K562 (cell line): Measurements from ENCODE around the gene SPCS2. TPM values are rescaled to one million over a fixed set of nuclear protein-coding genes. Genes with fewer than 3 reads are reported as not detected.

ENCODE experiments used
- ATAC-seq: fragments of 200-7000 bp; cut with Tn5 transposase; 3 replicates; pipeline ENCODE4 v1.9.1; 2020; ENCODE audit warnings: moderate library complexity
- BruUV-seq: library from RNA; stranded (reverse); fragments of 400-500 nt; replicated peaks from 2 replicates; lab custom pipeline; 2021; lab: Mats Ljungman, UMichigan
- CTCF ChIA-PET: fragments of 300-600 bp; formaldehyde crosslinking; extraction: SDS; loops from one replicate; lab custom pipeline; 2021; ENCODE audit warnings: low intra/inter-chr PET ratio; lab: Yijun Ruan, JAX
- POLR2A ChIA-PET: fragments of 300-600, 350-650 bp; sonication (Branson Sonifier 250); formaldehyde crosslinking; extraction: SDS; loops from one replicate; lab custom pipeline; 2021; ENCODE audit warnings: antibody characterized with exemption, inconsistent platforms; lab: Yijun Ruan, JAX
- DNase-seq, 4 experiments: peaks; one replicate each; pipeline versions ENCODE4 v3.0.0 to v3.0.0-alpha.2; 2011 to 2018; ENCODE audit warnings: low spot score in 3 of 4, mixed read lengths in 3 of 4; ENCODE audit errors: extremely low read depth in 1 of 4
- FAIRE-seq: peaks from 2 replicates; lab custom pipeline; 2011; peaks lifted over from hg19 to GRCh38; lab: Jason Lieb, UNC
- H2AFZ ChIP-seq: 2 replicates; pipeline ENCODE4 v1.6.0; 2011; ENCODE audit warnings: low read depth, low read length, control low read depth, inconsistent platforms
- H3K27ac ChIP-seq: fragments of 200-600 bp; 3 replicates; pipeline ENCODE4 v1.8.0; 2011; ENCODE audit warnings: low read depth, mild to moderate bottlenecking, control low read depth, inconsistent platforms, low read length, moderate library complexity, mixed read lengths; ENCODE audit errors: extremely low read depth
- H3K27me3 ChIP-seq, 2 experiments: fragments of 300-600 bp in 1 of 2; 2 replicates in 1 of 2; 3 replicates in 1 of 2; pipeline versions ENCODE4 v1.6.0 to v1.8.0; 2011; ENCODE audit warnings: inconsistent platforms in 2 of 2, low read length in 2 of 2, mild to moderate bottlenecking in 1 of 2, mixed read lengths in 1 of 2, moderate library complexity in 1 of 2; ENCODE audit not compliant: control insufficient read depth in 2 of 2, insufficient read depth in 2 of 2
- H3K36me3 ChIP-seq: fragments of 300-600 bp; 3 replicates; pipeline ENCODE4 v1.8.0; 2011; ENCODE audit warnings: mild to moderate bottlenecking, low read length, inconsistent platforms; ENCODE audit not compliant: control insufficient read depth, insufficient read depth
- H3K4me1 ChIP-seq, 2 experiments: fragments of 200-600 bp in 1 of 2; replicated peaks in 1 of 2; 2 replicates in 1 of 2; 3 replicates in 1 of 2; pipeline versions ENCODE4 v1.5.1 to v1.8.0; 2011; ENCODE audit warnings: inconsistent platforms in 2 of 2, low read length in 2 of 2, mild to moderate bottlenecking in 1 of 2, mixed read lengths in 1 of 2, moderate library complexity in 1 of 2; ENCODE audit not compliant: control insufficient read depth in 2 of 2, insufficient read depth in 2 of 2
- H3K4me2 ChIP-seq: 2 replicates; pipeline ENCODE4 v1.6.1; 2011; ENCODE audit warnings: low read length, control low read depth, inconsistent platforms, mixed read lengths; ENCODE audit not compliant: insufficient read depth
- H3K4me3 ChIP-seq: fragments of 200-600 bp; sonication (generic), shearing (Covaris generic); 2 replicates; pipeline ENCODE4 v1.5.1; 2016; ENCODE audit warnings: control low read depth, inconsistent platforms
- H3K79me2 ChIP-seq: fragments of 200-600 bp; 3 replicates; pipeline ENCODE4 v1.8.0; 2011; ENCODE audit warnings: low read length, inconsistent platforms; ENCODE audit not compliant: control insufficient read depth, insufficient read depth
- H3K9ac ChIP-seq, 2 experiments: 2 replicates each; pipeline versions ENCODE4 v1.6.0 to v1.6.1; 2011; ENCODE audit warnings: low read depth in 2 of 2, low read length in 2 of 2, control low read depth in 1 of 2, inconsistent platforms in 1 of 2, mild to moderate bottlenecking in 1 of 2, mixed read lengths in 1 of 2; ENCODE audit not compliant: insufficient read depth in 1 of 2
- H3K9me1 ChIP-seq: one replicate; pipeline ENCODE4 v1.6.0; 2011; ENCODE audit warnings: inconsistent platforms, mild to moderate bottlenecking, low read length, moderate library complexity; ENCODE audit not compliant: control insufficient read depth, insufficient read depth
- H3K9me3 ChIP-seq: replicated peaks from 2 replicates; pipeline ENCODE4 v1.5.1; 2011; ENCODE audit warnings: low read depth, low read length, inconsistent platforms; ENCODE audit not compliant: control insufficient read depth, insufficient read depth
- H4K20me1 ChIP-seq: replicated peaks from 2 replicates; pipeline ENCODE4 v1.6.1; 2011; ENCODE audit warnings: low read length, inconsistent platforms, mixed read lengths; ENCODE audit not compliant: control insufficient read depth, insufficient read depth
- BRF1 ChIP-seq: IDR thresholded peaks from 3 replicates; pipeline ENCODE4 v1.6.1; 2011; ENCODE audit warnings: borderline replicate concordance, mild to moderate bottlenecking; ENCODE audit not compliant: insufficient read length; ENCODE audit errors: extremely low read depth
- CC2D1A ChIP-seq: fragments of 450-650 bp; IDR thresholded peaks from 2 replicates; pipeline ENCODE4 v1.6.1; 2017; ENCODE audit warnings: mild to moderate bottlenecking
- CHD2 ChIP-seq: IDR thresholded peaks from 2 replicates; pipeline ENCODE4 v1.6.1; 2011; ENCODE audit warnings: low read depth, low read length
- CREM ChIP-seq: IDR thresholded peaks from 2 replicates; pipeline ENCODE4 v1.6.1; 2014; ENCODE audit warnings: antibody characterized with exemption, low read depth
- DMBX1 ChIP-seq: fragments of 250-450 bp; sonication (Bioruptor Pico); IDR thresholded peaks from 2 replicates; pipeline ENCODE4 v1.8.0; 2022; ENCODE audit warnings: inconsistent platforms, mild to moderate bottlenecking, moderate library complexity, borderline replicate concordance
- GATAD2B ChIP-seq: fragments of 450-650 bp; IDR thresholded peaks from 2 replicates; pipeline ENCODE4 v1.6.1; 2017; ENCODE audit warnings: mild to moderate bottlenecking, borderline replicate concordance
- HDAC3 ChIP-seq: fragments of 450-650 bp; IDR thresholded peaks from 2 replicates; pipeline ENCODE4 v1.6.1; 2018; ENCODE audit warnings: borderline replicate concordance, mild to moderate bottlenecking, moderate library complexity; ENCODE audit not compliant: partially characterized antibody
- RCOR1 ChIP-seq, 2 experiments: IDR thresholded peaks; 2 replicates each; pipeline ENCODE4 v1.6.1; 2012; ENCODE audit warnings: low read depth in 2 of 2, low read length in 2 of 2, borderline replicate concordance in 1 of 2, improper control_type of control experiment in 1 of 2
- SFPQ ChIP-seq: fragments of 200-400 bp; formaldehyde crosslinking; IDR thresholded peaks from 2 replicates; pipeline ENCODE4 v1.6.1; 2017; ENCODE audit warnings: mild to moderate bottlenecking, low read depth, low read length, moderate library complexity
- SIN3B ChIP-seq: fragments of 450-650 bp; IDR thresholded peaks from 2 replicates; pipeline ENCODE4 v1.6.1; 2017; ENCODE audit warnings: low read depth, mild to moderate bottlenecking, moderate library complexity
- USF1 ChIP-seq: sonication (generic); formaldehyde crosslinking; IDR thresholded peaks from 2 replicates; pipeline ENCODE4 v1.9.0; 2022; ENCODE audit warnings: mild to moderate bottlenecking, missing genetic modification reagents
- ZNF124 ChIP-seq: sonication (generic); formaldehyde crosslinking; IDR thresholded peaks from 2 replicates; pipeline ENCODE4 v1.8.1; 2022; ENCODE audit warnings: missing genetic modification reagents
- ZNF23 ChIP-seq: fragments of 250-450 bp; sonication (Bioruptor Pico); IDR thresholded peaks from 2 replicates; pipeline ENCODE4 v1.4.0; 2020; ENCODE audit warnings: mild to moderate bottlenecking
- ZNF253 ChIP-seq: fragments of 250-450 bp; sonication (Bioruptor Pico); conservative IDR thresholded peaks from 2 replicates; pipeline ENCODE4 v1.6.1; 2021; ENCODE audit warnings: mild to moderate bottlenecking
- ZNF280A ChIP-seq: fragments of 450-650 bp; IDR thresholded peaks from 2 replicates; pipeline ENCODE4 v1.6.1; 2018; ENCODE audit warnings: mild to moderate bottlenecking, low read depth; ENCODE audit not compliant: partially characterized antibody
- ZNF584 ChIP-seq: fragments of 200-800 bp; sonication (Bioruptor generic); IDR thresholded peaks from 2 replicates; pipeline ENCODE4 v1.6.1; 2016; ENCODE audit warnings: low read depth, mild to moderate bottlenecking, missing genetic modification characterization, missing compliant biosample characterization
- ZSCAN29 ChIP-seq: fragments of 450-650 bp; IDR thresholded peaks from 2 replicates; pipeline ENCODE4 v1.6.1; 2017
- WGBS: fragments of 100-300 bp; shearing (Covaris generic); methylation state at CpG from one replicate; pipeline ENCODE4 v1.1.6; 2016; ENCODE audit warnings: low coverage, mixed read lengths; ENCODE audit not compliant: insufficient coverage; ENCODE audit errors: missing lambda C conversion rate; 5-methylcytosine and 5-hydroxymethylcytosine counted together
- in situ Hi-C: fragments of 300-500 bp; cut with MboI; formaldehyde crosslinking; loops from 4 replicates; pipeline ENCODE4 v1.15.0; 2018; ENCODE audit warnings: inconsistent platforms, mixed read lengths
- intact Hi-C: fragments of 100-400 bp; cut with micrococcal nuclease; formaldehyde crosslinking; loops from 2 replicates; pipeline ENCODE4 v1.14.2; 2022
- polyA plus RNA-seq, 8 experiments: library from polyadenylated mRNA; depleted of rRNA in 4 of 8; stranded (reverse) in 5 of 8; unstranded in 3 of 8; fragments of >200 nt; fragmentation: Nextera tagmentation in 2 of 8; fragmentation: Illumina TruSeq in 1 of 8; extraction: Ambion mirVana in 2 of 8; extraction: Trizol in 1 of 8; gene quantifications; 2 replicates each; pipeline versions ENCODE4 v1.2.1 to v1.2.3, GENCODE V29; 2011 to 2014; ENCODE audit warnings: inconsistent platforms in 1 of 8, missing spikeins in 1 of 8
- total RNA-seq, 7 experiments: library from RNA; depleted of rRNA in 6 of 7; stranded (reverse); fragments of >200 nt in 6 of 7; fragmentation: Illumina TruSeq in 2 of 7; extraction: Trizol in 2 of 7; gene quantifications; 2 replicates each; pipeline versions ENCODE4 v1.2.1 to v1.2.3, GENCODE V29; 2011 to 2021; ENCODE audit warnings: low replicate concordance in 1 of 7
- TF ChIP-seq, protein P1 (sequence below): fragments of 450-650 bp; formaldehyde crosslinking; IDR thresholded peaks from 2 replicates; pipeline ENCODE4 v1.4.0; 2022; ENCODE audit warnings: missing genetic modification characterization

SPCS2 gene
- total and polyA plus RNA-seq, 9 of the 15 experiments (the other 6 are each of a cell fraction or from before 2014, with no cell fraction given): 38.2 to 458 (median 193) TPM

GRCh38 chr11:74925281-74925680 lies 23.8 kb upstream of the SPCS2 start:
- intact Hi-C loops: loop anchor here (5.0 kb wide), 1 partner anchor 217 kb away; no protein-coding TSS in a partner anchor
- WGBS: 88% methylated on average over 4 of the region's 4 CpGs
- no peak overlapping the region for H3K4me2 ChIP-seq
- H3K9ac ChIP-seq: no peak overlapping the region
- no peaks in the 10 kb centered on the region for H3K27me3 ChIP-seq
- no peak overlapping the region for H3K4me3 ChIP-seq
- FAIRE-seq: no peak
- no peaks in the 10 kb centered on the region; a peak in 1 of 5 replicates for H3K4me1 ChIP-seq
- no peaks in the 10 kb centered on the region for H3K9me3 ChIP-seq
- no peaks in the 10 kb centered on the region for H3K79me2 ChIP-seq
- no peak overlapping the region for H2AFZ ChIP-seq
- ChIA-PET CTCF (no interaction called here), POLR2A (no interaction called here)
- 0 out of 2 replicates have a peak, but pooled peaks cover 2% of the 10 kb centered on the region for H4K20me1 ChIP-seq
- no peak for DNase-seq
- in situ Hi-C loops: loop anchor here (5.0 kb wide), 1 partner anchor 322 kb away; no protein-coding TSS in a partner anchor
- ATAC-seq: no peak
- no TSS peak for BruUV-seq
- peaks cover 65% of the 10 kb centered on the region for H3K36me3 ChIP-seq
- no peaks in the 10 kb centered on the region for H3K9me1 ChIP-seq
- H3K27ac ChIP-seq: no peak overlapping the region
- TF ChIP-seq HDAC3 (no peak), ZSCAN29 (no peak), SIN3B (no peak), ZNF253 (CRISPR knock-in tag) (no peak), ZNF280A (no peak), BRF1 (no peak), CHD2 (no peak), CREM (no peak), ZNF23 (CRISPR knock-in tag) (no peak), ZNF584 (CRISPR knock-in tag) (no peak), SFPQ (no peak), DMBX1 (CRISPR knock-in tag) (no peak), CC2D1A (no peak), GATAD2B (no peak), USF1 (CRISPR knock-in tag) (no peak), RCOR1 (IDR thresholded peaks at IDR 0.05; ENCODE audit: borderline replicate concordance in 1 of 2, low read depth in 2 of 2, low read length in 2 of 2) (no peak), ZNF124 (CRISPR knock-in tag) (no peak)
- TF ChIP-seq, protein P1, sequence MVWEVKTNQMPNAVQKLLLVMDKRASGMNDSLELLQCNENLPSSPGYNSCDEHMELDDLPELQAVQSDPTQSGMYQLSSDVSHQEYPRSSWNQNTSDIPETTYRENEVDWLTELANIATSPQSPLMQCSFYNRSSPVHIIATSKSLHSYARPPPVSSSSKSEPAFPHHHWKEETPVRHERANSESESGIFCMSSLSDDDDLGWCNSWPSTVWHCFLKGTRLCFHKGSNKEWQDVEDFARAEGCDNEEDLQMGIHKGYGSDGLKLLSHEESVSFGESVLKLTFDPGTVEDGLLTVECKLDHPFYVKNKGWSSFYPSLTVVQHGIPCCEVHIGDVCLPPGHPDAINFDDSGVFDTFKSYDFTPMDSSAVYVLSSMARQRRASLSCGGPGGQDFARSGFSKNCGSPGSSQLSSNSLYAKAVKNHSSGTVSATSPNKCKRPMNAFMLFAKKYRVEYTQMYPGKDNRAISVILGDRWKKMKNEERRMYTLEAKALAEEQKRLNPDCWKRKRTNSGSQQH (CRISPR knock-in tag): no peak
